Lower leg skin (tissue), 4 donors: Measurements from ENCODE around the gene SLC4A4. TPM values are rescaled to one million over a fixed set of nuclear protein-coding genes. Genes with fewer than 3 reads are reported as not detected.

Experiments
- DNase-seq, 2 donors: peaks; one replicate each; pipeline ENCODE4 v3.0.0-alpha.2; 2019; ENCODE audit warnings: low spot score in 2 of 2
- H3K4me3 ChIP-seq: fragments of 200-600 bp; sonication (generic); 2 replicates; pipeline ENCODE4 v1.5.1; 2017; ENCODE audit warnings: mild to moderate bottlenecking, low read depth; ENCODE audit not compliant: poor library complexity, severe bottlenecking
- POLR2A ChIP-seq, 2 donors: fragments of 450-650 bp; IDR thresholded peaks; one replicate each; pipeline ENCODE4 v1.6.1; 2016 to 2017; ENCODE audit warnings: antibody characterized with exemption in 2 of 2, mild to moderate bottlenecking in 1 of 2, moderate library complexity in 1 of 2
- WGBS, 2 donors: methylation state at CpG; one replicate each; pipeline ENCODE4 v1.1.5; 2018; 5-methylcytosine and 5-hydroxymethylcytosine counted together
- intact Hi-C: fragments of 100-400 bp; cut with DNase I; formaldehyde crosslinking; loops from one replicate; pipeline ENCODE4 v1.15.0; 2023; ENCODE audit warnings: low total_unique reads
- total RNA-seq, 4 donors: library from RNA; depleted of rRNA; stranded (reverse); fragments of >200 nt; gene quantifications; one replicate each; pipeline ENCODE4 v1.1.0, GENCODE V29; 2016
- TF ChIP-seq, protein P1 (sequence below), 3 donors: fragments of 450-650 bp; IDR thresholded peaks; one replicate each; pipeline ENCODE4 v1.5.1; 2016; ENCODE audit warnings: antibody characterized with exemption in 3 of 3, mild to moderate bottlenecking in 3 of 3, moderate library complexity in 2 of 3

Gene SLC4A4
- total RNA-seq, 4 donors from 2014 or later: 0.25 to 0.51 (median 0.47) TPM

DNA sequence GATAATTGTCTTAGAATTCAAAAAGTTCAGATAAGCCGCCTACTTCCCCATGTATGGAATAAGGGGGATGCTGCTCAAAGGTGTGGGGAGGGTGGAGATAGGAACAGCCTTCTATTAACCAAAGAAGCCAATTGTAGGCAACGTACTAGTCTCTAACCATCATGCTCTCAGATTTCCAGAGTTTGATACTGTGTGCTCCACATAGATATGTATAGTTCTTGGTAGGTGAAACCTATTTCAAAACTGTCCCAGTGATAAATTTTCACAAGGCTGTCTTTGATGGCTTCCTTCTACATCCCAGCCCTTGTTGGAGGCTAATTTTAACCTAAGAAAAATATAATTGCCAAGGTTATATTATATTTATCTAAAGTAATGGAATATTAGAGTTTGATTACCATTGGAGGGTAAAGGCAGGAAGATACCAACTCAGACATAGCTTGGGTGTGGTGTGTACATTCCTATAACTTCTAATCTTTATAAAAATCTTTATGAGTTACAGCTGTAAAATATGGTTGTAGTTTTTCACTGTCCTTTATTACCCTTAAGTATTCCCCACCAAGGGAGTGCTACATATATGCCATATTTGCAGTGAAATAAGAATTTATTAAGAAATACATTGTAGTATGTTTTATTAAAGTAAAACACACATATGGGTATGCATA is 87.7 kb downstream of the SLC4A4 start:
- intact Hi-C loops: no loop called here
- no peak overlapping the region for H3K4me3 ChIP-seq
- TF ChIP-seq POLR2A (IDR thresholded peaks at IDR 0.05): no peak
- TF ChIP-seq, protein P1, sequence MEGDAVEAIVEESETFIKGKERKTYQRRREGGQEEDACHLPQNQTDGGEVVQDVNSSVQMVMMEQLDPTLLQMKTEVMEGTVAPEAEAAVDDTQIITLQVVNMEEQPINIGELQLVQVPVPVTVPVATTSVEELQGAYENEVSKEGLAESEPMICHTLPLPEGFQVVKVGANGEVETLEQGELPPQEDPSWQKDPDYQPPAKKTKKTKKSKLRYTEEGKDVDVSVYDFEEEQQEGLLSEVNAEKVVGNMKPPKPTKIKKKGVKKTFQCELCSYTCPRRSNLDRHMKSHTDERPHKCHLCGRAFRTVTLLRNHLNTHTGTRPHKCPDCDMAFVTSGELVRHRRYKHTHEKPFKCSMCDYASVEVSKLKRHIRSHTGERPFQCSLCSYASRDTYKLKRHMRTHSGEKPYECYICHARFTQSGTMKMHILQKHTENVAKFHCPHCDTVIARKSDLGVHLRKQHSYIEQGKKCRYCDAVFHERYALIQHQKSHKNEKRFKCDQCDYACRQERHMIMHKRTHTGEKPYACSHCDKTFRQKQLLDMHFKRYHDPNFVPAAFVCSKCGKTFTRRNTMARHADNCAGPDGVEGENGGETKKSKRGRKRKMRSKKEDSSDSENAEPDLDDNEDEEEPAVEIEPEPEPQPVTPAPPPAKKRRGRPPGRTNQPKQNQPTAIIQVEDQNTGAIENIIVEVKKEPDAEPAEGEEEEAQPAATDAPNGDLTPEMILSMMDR (IDR thresholded peaks at IDR 0.05): no peak
- no peak for DNase-seq
- 88 to 92% methylated on average over 2 of the region's 2 CpGs for WGBS, 2 donors

DNA sequence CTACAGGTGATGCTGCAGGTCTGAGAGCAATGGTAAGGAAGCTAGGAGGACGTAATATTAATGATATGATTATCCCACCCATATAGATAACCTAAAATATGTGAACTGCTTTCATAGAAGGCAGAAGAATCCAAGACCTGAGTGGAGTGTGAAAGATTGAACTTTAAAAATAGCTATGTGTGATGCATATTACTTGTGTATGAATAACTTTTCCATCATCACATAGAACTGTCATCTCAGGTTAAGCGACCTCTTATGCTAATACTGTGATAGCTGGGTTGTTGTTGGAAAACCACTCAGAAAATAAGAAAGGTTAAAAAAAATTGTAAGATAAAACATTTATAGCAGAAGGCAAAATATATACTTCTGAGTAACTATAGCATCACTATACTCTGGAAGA is 90.3 kb downstream of the SLC4A4 start:
- no peak overlapping the region for H3K4me3 ChIP-seq
- 82 to 89% methylated on average over 2 of the region's 2 CpGs for WGBS, 2 donors
- intact Hi-C loops: no loop called here
- no peak for TF ChIP-seq POLR2A (IDR thresholded peaks at IDR 0.05)
- TF ChIP-seq, protein P1 (IDR thresholded peaks at IDR 0.05): no peak
- no peak for DNase-seq

DNA sequence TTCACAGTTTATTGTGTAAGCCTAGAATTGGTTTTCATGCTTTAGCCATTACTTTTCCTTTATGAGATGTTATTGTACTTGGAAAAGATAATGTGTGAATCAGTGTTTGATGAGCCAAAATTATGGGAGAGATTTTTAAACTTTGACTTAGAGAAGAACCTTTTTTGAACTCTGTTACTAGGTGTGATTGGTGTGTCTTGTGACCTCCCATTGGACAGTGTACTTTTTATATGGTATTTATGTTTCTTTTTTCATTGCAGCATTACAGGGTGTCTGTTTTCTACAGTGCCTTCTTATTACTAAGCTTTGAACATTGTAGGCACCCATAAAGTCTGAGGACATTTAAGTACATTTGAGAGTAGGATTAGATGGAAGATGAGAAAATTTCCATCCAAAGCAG is 91.1 kb downstream of the SLC4A4 start:
- no peak overlapping the region for H3K4me3 ChIP-seq
- TF ChIP-seq, protein P1 (IDR thresholded peaks at IDR 0.05): no peak
- TF ChIP-seq POLR2A (IDR thresholded peaks at IDR 0.05): no peak
- no peak for DNase-seq
- intact Hi-C loops: no loop called here

DNA sequence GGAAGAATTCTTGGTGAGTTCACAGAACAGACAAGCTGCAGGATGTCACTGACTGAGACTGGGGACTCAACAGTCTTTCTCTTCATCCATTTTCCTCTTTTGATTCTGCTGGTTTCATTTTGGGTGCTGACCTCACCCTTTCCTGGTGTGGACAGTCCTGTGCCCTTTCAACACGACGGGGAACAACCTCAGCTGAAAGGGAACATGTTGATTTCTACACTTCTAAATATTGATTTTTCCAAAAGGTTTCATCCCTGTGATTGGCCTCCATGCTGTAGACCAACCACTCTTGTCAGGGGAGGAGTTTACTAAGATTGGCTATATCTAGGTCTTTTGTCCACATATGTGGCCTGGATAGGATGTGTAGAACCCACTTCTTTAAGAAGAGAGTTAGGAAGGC is 91.8 kb downstream of the SLC4A4 start:
- TF ChIP-seq, protein P1 (IDR thresholded peaks at IDR 0.05): no peak
- TF ChIP-seq POLR2A (IDR thresholded peaks at IDR 0.05): no peak
- DNase-seq: no peak
- WGBS, 2 donors: 76 to 89% methylated on average over 2 of the region's 2 CpGs
- no peak overlapping the region for H3K4me3 ChIP-seq
- intact Hi-C loops: no loop called here

DNA sequence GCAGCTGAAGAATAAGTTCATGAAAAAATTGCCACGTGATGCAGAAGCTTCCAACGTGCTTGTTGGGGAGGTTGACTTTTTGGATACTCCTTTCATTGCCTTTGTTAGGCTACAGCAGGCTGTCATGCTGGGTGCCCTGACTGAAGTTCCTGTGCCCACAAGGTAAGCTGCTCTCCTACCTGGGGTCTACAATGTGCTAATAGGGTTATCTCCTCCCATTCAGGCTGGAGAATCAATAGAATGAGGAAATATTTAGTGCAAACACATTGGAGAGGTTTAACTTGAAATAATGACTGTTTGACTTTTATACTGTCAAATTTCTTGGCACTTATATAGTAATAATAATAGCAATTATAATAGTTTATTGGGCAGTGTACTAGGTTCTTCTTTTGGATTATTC is 101.8 kb downstream of the SLC4A4 start:
- no peak for TF ChIP-seq POLR2A (IDR thresholded peaks at IDR 0.05)
- TF ChIP-seq, protein P1 (IDR thresholded peaks at IDR 0.05): no peak
- no peak overlapping the region for H3K4me3 ChIP-seq
- no peak for DNase-seq
- WGBS, 2 donors: 47 to 65% methylated on average over 2 of the region's 2 CpGs
- intact Hi-C loops: no loop called here
